HG03139 (cell line): Measurements from ENCODE around the gene SCRN3.
"Not testable (repeated sequence)": the region's sequence is repeated elsewhere in the genome, so short reads cannot be mapped to it uniquely, and the experiment has no call there.

ENCODE experiments used
- ATAC-seq: cut with Tn5 transposase; IDR thresholded peaks from one replicate; pipeline ENCODE4 v1.9.1; 2021; ENCODE audit not compliant: unreplicated experiment

The SCRN3 gene

GRCh38 chr2:174400853-174401252 lies 5.3 kb downstream of the SCRN3 start:
- no peak for ATAC-seq

DNA sequence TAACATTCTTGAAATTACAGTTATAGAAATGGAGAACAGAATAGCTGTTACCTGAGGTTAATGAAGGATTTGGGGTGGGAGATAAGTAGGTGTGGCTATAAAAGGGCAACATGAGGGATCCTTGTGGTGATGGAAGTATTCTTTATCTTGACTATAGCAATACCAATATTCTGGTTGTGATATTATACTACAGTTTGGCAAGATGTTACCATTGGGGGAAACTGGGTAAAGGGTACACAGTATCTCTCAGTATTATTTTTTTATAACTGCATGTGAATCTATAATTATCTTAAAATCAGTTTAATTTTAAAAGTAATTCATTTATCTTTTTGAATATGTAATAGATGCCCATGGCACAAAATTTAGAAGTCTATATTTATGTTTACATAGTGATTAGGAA lies 8.1 kb downstream of the SCRN3 start:
- ATAC-seq: no peak

DNA sequence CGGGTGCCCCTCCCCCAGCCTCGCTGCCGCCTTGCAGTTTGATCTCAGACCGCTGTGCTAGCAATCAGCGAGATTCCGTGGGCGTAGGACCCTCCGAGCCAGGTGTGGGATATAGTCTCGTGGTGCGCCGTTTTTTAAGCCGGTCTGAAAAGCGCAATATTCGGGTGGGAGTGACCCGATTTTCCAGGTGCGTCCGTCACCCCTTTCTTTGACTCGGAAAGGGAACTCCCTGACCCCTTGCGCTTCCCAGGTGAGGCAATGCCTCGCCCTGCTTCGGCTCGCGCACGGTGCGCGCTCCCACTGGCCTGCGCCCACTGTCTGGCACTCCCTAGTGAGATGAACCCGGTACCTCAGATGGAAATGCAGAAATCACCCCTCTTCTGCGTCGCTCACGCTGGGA lies 14.5 kb downstream of the SCRN3 start:
- not testable (repeated sequence) for ATAC-seq

- no peak for ATAC-seq
Measured at GRCh38 chr2:174412256-174412655, 16.7 kb downstream of the SCRN3 start.

GRCh38 chr2:174428214-174428613 lies 32.7 kb downstream of the SCRN3 start:
- ATAC-seq: no peak

- no peak for ATAC-seq
Measured at GRCh38 chr2:174430066-174430465, 34.5 kb downstream of the SCRN3 start.

DNA sequence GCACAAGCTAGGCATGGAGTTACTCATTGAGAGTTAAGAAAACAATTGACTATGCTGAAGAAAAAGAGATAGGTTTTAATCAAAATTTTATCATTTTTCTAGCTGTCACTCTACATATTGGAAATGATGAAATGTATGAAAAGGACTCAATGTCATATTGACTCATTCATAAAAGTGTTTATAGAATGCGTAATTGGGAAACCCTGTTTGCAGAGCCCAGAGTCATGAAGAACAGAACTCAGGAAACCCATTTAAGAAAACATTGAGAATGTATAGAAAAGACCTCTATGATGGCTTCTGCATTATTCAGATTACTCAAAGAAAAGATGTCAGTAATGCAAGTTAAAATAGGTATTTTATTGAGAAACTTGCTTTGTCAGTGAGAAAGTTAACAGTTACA lies 36.4 kb downstream of the SCRN3 start:
- no peak for ATAC-seq

- ATAC-seq: no peak
Measured at GRCh38 chr2:174436351-174436750, 40.8 kb downstream of the SCRN3 start.

DNA sequence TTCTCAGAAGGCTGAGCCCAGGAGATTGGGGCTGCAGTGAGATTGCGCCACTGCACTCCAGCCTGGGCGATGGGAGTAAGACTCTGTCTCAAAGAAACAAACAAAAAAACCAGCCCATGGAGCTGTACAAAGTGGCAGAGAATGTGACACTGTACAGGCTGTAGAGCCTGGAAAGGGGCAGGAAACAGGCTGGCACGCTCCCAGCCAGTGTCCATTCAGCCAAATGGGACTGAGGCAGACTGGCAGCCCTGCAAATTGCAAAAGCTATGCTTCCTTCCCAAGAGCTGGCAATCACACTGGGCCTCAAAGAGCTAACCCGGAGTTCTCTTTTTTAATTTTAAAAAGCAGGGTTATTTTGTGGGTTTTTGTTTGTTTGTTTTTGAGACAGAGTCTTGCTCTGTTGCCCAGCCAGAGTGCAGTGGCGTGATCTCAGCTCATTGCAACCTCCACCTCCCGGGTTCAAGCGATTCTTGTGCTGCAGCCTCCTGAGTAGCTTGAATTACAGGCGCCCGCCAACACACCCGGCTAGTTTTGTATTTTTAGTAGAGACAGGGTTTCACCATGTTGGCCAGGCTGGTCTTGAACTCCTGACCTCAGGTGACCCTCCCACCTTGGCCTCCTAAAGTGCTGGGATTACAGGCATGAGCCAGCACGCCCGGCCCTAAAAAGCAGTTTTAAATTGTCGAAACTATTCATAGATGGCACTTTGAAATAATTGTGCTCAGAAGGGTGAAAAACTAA lies 42.8 kb downstream of the SCRN3 start:
- ATAC-seq: no peak

DNA sequence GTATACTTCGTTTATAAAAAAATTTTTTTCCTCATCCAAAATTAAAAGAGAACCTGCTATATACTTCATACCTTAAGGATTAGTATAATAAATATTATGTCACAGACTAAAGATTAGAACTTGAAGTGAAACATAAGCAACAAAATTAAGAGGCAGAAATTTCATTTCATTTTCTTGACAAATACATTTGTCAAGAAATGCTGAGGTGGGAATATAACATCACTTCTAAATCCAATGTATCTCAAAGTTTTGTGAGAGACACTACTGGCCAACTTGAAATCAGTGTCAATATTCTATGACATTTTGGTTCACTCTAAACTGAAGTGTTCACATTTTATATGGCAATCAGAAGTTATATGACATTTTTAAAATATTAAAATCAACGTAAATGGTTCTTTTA lies 43.8 kb downstream of the SCRN3 start:
- no peak for ATAC-seq

DNA sequence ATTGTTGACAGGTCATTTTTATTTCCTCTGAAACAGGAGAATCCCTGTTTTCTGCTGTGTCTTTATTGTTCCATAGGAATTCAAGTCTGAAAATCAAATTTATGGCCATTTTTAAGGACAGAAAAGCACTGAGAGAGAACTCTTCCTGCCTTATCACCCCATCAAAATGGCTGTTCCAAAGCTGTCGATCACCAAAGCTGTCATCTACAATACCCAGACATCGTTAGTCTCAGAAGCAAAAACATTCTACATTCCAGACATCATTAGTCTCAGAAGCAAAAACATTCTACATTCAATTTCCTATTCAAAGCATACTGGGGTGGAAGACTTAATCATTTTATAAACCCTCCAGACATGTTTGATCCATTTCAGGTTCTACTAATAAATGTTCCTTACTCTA lies 44.4 kb downstream of the SCRN3 start:
- no peak for ATAC-seq

DNA sequence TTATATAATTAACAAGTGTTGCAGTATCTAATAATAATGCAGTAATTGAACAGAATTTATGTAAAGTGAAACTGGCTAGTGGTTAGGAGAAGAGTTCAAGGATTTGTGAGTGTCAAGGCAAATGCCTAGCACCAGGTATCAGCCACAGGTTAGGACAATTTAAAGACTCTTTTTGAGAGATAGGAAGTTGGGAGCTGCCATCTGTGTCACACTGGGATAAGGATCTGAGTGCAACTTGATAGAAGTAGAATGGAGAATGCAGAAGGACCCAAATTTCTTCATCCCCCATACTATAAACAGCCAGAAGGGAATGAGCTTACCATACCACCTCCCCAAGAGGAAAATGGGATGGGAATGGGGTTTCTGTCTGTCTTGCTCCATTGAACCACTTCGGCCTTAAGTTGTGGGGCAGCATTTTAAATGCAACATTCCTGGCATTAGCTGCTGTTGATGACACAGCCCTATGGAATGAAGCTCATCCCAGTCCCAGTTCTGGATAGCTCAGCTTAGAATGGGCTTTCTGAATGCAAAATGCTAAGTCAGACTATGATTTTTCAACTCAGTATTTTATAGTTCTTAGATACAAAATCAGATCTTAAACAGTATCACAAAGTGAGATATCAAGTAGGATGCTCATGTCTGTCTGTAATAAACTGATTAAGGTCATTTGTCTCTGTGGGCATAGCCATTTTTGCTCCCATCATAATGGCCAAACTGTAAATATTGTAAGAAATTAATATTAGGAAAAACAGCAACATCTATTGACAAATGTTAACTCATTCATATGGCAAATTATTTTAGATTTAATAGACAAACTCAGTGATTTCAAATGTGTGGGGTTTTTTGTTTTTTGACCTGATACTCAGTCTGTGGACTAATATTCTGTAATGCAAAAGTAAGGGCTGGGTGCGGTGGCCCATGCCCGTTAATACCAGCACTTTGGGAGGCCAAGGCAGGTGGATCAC lies 47.3 kb downstream of the SCRN3 start:
- ATAC-seq: no peak

- no peak for ATAC-seq
Measured at GRCh38 chr2:174444761-174445160, 49.2 kb downstream of the SCRN3 start.

DNA sequence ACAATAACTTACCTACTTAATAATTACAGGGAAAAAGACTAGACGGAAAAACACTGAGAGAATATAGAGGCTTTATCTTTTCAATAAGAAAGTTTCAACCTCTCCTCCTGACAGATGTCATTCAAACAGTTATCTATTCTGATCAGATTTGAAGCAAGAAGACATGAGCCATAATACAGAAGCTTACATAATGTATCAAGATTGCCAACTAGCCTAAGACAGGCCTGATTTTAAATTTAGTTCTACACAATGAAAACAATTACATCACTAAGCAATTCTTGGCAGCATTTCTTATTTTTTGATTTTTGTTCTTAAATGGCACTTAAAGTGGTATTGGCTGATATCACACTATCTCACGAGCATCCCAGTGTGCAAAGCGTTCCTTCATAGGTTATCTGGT lies 49.7 kb downstream of the SCRN3 start:
- ATAC-seq: no peak

GRCh38 chr2:174446531-174446930 lies 51.0 kb downstream of the SCRN3 start:
- no peak for ATAC-seq

DNA sequence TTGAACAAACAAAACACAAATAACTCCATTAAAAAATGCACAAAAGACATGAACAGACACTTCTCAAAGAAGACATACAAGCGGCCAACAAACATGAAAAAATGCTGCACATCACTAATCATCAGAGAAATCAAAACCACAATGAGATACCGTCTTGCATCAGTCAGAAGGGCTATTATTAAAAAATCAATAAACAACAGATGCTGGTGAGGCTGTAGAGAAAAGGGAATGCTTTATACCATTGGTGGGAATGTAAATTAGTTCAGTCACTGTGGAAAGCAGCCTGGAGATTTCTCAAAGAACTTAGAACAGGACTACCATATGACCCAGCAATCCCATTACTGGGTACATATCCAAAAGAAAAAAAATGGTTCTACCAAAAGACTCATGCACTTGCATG lies 53.5 kb downstream of the SCRN3 start:
- no peak for ATAC-seq

GRCh38 chr2:174450021-174450816 lies 54.7 kb downstream of the SCRN3 start:
- ATAC-seq: no peak

GRCh38 chr2:174454566-174454965 lies 59.0 kb downstream of the SCRN3 start:
- ATAC-seq: no peak

- ATAC-seq: no peak
Measured at GRCh38 chr2:174461221-174461620, 65.7 kb downstream of the SCRN3 start.

DNA sequence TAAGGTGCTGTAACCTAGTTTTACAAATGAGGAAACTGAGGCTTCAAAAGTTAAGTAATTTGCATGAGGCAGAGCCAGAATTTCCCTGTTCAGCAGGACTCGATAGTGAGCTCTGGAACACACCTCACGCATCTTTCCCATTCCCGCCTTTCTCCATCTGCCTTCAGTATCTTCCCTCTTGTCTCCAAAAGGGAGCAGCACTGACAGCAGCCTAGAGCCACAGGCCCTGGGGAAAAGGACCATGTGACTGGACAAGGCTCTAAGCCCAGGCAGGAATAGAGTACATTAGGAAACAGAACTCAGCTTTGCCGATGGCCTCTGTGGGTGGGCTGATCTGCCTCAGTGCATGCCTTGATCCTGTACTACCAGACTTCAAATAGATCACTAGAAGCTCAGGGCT lies 69.8 kb downstream of the SCRN3 start:
- no peak for ATAC-seq

- no peak for ATAC-seq
Measured at GRCh38 chr2:174473796-174474195, 78.3 kb downstream of the SCRN3 start.
